ENCODE measurements around the gene ATG10.
"Not testable (repeated sequence)": the region's sequence is repeated elsewhere in the genome, so short reads cannot be mapped to it uniquely, and the experiment has no call there.

Gene ATG10

DNA sequence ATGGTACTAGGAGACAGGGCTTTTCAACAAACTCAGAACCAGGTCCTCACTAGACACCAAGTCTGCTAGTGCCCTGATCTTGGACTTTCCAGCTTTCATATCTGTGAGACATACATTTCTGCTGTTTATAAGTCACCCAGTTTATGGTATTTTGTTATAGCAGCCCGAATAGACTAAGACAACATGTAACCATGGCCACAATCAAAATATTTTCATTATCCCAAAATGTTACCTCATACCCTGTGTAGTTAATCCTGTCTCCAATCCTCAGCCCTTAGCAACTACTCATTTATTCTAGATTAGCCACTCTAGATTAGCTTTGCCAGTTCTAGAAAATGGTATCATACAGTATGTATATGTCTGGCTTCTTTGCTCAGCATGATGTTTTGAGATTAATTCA is 6.3 kb upstream of the ATG10 start:
- DNase-seq (ENCODE audit: low read depth), result no peak
- no peak overlapping the region for H3K4me3 ChIP-seq (ENCODE audit: low read depth, low read length)
- TF ChIP-seq, protein P1, sequence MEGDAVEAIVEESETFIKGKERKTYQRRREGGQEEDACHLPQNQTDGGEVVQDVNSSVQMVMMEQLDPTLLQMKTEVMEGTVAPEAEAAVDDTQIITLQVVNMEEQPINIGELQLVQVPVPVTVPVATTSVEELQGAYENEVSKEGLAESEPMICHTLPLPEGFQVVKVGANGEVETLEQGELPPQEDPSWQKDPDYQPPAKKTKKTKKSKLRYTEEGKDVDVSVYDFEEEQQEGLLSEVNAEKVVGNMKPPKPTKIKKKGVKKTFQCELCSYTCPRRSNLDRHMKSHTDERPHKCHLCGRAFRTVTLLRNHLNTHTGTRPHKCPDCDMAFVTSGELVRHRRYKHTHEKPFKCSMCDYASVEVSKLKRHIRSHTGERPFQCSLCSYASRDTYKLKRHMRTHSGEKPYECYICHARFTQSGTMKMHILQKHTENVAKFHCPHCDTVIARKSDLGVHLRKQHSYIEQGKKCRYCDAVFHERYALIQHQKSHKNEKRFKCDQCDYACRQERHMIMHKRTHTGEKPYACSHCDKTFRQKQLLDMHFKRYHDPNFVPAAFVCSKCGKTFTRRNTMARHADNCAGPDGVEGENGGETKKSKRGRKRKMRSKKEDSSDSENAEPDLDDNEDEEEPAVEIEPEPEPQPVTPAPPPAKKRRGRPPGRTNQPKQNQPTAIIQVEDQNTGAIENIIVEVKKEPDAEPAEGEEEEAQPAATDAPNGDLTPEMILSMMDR (IDR thresholded peaks at IDR 0.05; ENCODE audit: control insufficient read depth, extremely low read depth, insufficient read depth), result no peak

DNA sequence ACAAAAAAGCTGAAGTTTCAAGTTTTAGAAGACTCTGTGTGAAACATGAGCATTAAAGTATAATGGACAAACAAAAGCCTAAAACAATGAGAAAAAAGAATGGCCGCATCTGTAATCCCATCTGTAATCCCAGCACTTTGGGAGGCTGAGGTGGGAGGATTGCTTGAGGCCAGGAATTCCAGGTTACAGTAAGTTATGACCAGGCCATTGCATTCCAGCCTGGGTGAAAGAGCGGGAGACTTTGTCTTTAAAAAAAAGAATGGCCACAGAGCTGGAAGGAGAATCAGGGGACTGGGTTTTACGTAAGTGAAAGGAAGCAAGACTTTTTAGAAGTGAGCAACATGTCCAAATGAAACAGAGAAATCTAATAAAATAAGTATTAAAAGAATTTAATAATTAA is 2.6 kb upstream of the ATG10 start:
- no peak overlapping the region for H3K4me3 ChIP-seq (ENCODE audit: low read depth, low read length)
- DNase-seq (ENCODE audit: low read depth), result no peak
- TF ChIP-seq, protein P1 (IDR thresholded peaks at IDR 0.05; ENCODE audit: control insufficient read depth, extremely low read depth, insufficient read depth), result no peak

DNA sequence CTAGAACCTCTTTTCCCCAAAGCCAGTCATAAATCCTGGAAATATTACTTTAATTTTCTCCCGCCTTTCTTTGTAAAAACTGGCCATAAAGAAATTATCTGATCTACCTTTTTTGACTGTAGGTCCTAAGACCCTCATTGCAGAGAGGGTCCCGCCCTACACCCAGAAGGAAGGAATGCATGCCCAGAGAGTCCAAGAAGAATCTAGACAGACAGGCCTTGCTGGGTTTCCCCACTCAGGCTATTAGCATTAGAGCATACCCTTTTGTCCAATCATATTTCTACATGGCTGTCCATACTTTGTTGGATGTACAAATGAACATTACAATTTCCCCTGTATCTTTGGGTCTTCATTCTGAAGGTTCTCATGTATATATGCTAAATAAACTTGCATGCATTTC is 1.9 kb upstream of the ATG10 start:
- TF ChIP-seq, protein P1 (IDR thresholded peaks at IDR 0.05; ENCODE audit: control insufficient read depth, extremely low read depth, insufficient read depth), result no peak
- no peak for DNase-seq (ENCODE audit: low read depth)
- no peak overlapping the region for H3K4me3 ChIP-seq (ENCODE audit: low read depth, low read length)

- DNase-seq (ENCODE audit: low read depth), result no peak
- TF ChIP-seq, protein P1 (IDR thresholded peaks at IDR 0.05; ENCODE audit: control insufficient read depth, extremely low read depth, insufficient read depth), result no peak
- peak overlapping the region; percentile 77 for H3K4me3 ChIP-seq (ENCODE audit: low read depth, low read length)
Measured at GRCh38 chr5:81971111-81971711, 612 bp upstream of the ATG10 start.

GRCh38 chr5:81972492-81972783 is 615 bp downstream of the ATG10 start:
- H3K4me3 ChIP-seq (ENCODE audit: low read depth, low read length), result peak overlapping the region; percentile 77
- TF ChIP-seq, protein P1 (IDR thresholded peaks at IDR 0.05; ENCODE audit: control insufficient read depth, extremely low read depth, insufficient read depth), result no peak
- DNase-seq (ENCODE audit: low read depth), result no peak

DNA sequence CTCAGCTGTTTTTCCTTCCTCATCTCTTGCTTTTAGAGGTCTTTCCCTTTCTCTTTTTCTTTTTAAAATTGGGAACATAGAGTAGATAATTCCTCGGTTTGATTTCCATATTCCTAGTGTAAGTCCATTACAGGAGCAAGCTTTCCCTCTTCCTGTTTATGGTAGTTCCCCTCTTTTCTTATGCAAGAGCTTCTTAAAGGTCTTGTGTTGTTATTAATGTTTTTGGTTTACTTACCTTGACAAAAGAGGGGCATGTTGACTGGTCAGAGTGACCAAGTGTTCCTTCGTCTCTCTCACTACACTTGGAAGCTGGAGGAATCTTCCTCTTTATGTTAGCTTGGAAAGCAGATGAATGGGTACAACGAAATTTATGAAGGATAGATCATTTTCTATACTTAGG is 8.3 kb downstream of the ATG10 start:
- no peak for DNase-seq (ENCODE audit: low read depth)
- no peak overlapping the region for H3K4me3 ChIP-seq (ENCODE audit: low read depth, low read length)
- TF ChIP-seq, protein P1 (IDR thresholded peaks at IDR 0.05; ENCODE audit: control insufficient read depth, extremely low read depth, insufficient read depth), result no peak

DNA sequence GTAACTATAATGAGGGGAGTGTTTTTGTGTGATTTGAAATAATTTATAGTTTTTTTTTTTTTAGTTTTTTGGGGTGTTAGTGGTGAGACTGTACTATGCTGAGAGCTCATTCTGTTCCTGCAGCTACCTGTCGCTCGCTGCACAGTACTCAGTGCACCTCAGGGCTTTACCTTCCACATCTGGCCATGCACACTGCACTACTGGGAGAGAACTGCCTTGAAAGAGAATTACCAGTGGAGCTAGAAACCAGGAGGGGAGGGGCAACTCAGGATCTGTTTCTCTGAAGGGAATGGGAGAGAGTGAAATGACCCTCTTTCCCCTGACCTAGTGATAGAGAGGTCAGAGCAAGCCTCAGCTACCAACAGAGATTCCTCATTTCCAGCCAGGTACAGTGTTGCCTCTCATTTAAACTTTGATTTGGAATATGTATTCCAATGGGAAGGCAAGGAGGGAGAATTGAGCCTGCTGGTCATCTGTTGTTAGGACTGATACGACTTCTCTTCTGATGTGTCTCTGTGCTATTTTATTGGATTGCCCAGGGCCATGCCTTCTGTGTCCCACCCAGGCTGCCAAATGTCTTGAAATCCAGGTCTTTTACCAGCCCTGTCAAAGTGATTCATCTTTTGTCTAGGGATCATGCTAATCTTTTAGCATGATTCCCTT is 8.9 kb downstream of the ATG10 start:
- TF ChIP-seq, protein P1 (IDR thresholded peaks at IDR 0.05; ENCODE audit: control insufficient read depth, extremely low read depth, insufficient read depth), result no peak
- no peak overlapping the region for H3K4me3 ChIP-seq (ENCODE audit: low read depth, low read length)
- DNase-seq (ENCODE audit: low read depth), result no peak

DNA sequence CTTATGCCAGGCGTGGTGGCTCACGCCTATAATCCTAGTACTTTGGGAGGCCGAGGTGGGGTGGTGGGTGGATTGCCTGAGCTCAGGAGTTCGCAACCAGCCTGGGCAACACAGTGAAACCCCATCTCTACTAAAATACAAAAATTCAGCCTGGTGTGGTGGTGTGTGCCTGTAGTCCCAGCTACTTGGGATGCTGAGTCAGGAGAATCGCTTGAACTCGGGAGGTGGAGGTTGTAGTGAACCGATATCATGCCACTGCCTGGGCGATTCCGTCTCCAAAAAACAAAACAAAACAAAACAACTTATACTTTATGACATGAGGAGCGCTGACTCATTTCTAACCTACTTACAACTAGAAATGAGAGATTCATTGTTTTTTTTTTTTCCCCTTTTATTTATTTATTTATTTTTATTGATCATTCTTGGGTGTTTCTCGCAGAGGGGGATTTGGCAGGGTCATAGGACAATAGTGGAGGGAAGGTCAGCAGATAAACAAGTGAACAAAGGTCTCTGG is 10.4 kb downstream of the ATG10 start:
- not testable (repeated sequence) for H3K4me3 ChIP-seq (ENCODE audit: low read depth, low read length); DNase-seq (ENCODE audit: low read depth)

DNA sequence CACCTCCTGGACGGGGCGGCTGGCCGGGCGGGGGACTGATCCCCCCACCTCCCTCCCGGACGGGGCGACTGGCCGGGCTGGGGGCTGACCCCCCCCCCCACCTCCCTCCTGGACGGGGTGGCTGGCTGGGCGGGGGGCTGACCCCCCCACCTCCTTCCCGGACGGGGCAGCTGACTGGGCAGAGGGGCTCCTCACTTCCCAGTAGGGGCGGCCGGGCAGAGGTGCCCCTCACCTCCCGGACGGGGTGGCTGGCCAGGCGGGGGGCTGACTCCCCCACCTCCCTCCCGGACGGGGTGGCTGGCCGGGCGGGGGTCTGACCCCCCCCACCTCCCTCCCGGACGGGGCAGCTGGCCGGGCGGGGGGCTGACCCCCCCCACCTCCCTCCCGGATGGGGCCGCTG is 11.3 kb downstream of the ATG10 start:
- not testable (repeated sequence) for DNase-seq (ENCODE audit: low read depth); H3K4me3 ChIP-seq (ENCODE audit: low read depth, low read length)

DNA sequence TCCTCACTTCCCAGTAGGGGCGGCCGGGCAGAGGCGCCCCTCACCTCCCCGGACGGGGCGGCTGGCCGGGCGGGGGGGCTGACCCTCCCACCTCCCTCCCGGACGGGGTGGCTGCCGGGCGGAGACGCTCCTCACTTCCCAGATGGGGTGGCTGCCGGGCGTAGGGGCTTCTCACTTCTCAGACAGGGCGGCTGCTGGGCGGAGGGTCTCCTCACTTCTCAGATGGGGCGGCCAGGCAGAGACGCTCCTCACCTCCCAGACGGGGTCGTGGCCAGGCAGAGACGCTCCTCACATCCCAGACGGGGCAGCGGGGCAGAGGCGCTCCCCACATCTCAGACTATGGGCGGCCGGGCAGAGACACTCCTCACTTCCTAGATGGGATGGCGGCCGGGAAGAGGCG is 11.7 kb downstream of the ATG10 start:
- not testable (repeated sequence) for H3K4me3 ChIP-seq (ENCODE audit: low read depth, low read length)

More for the DNA sequence above, 11.7 kb downstream of the ATG10 start:
- DNase-seq (ENCODE audit: low read depth), result not testable (repeated sequence)

All from LNCaP clone FGC (cell line).